A673 (cell line): Measurements from ENCODE around the gene RSPH9. TPM values are rescaled to one million over a fixed set of nuclear protein-coding genes. Genes with fewer than 3 reads are reported as not detected.

Source experiments
- BruUV-seq: library from RNA; stranded (reverse); fragments of 400-500 nt; replicated peaks from 2 replicates; lab custom pipeline; 2021; lab: Mats Ljungman, UMichigan
- CTCF ChIA-PET: fragments of 300-600 bp; sonication (Branson Sonifier 250); formaldehyde crosslinking; loops from one replicate; lab custom pipeline; 2022; ENCODE audit warnings: antibody characterized with exemption; lab: Charles Lee
- POLR2A ChIA-PET: fragments of 300-600 bp; sonication (Branson Sonifier 250); formaldehyde crosslinking; loops from one replicate; lab custom pipeline; 2022; ENCODE audit warnings: antibody characterized with exemption; ENCODE audit not compliant: low non-redundant PET; lab: Charles Lee
- DNase-seq: peaks from one replicate; pipeline ENCODE4 v3.0.0-alpha.2; 2015; ENCODE audit warnings: low spot score
- H3K27ac ChIP-seq: fragments of 200-600 bp; sonication (generic); 2 replicates; pipeline ENCODE4 v1.5.1; 2016; ENCODE audit warnings: mixed run types, low read depth, mild to moderate bottlenecking, mixed read lengths, antibody characterized with exemption, low read length; ENCODE audit not compliant: poor library complexity, severe bottlenecking
- H3K27me3 ChIP-seq: fragments of 200-600 bp; sonication (generic); replicated peaks from 2 replicates; pipeline ENCODE4 v1.6.1; 2017; ENCODE audit warnings: mixed run types, low read depth, mild to moderate bottlenecking, mixed read lengths, antibody characterized with exemption, low read length; ENCODE audit not compliant: insufficient read depth, poor library complexity
- H3K36me3 ChIP-seq: fragments of 200-600 bp; sonication (generic); 2 replicates; pipeline ENCODE4 v1.6.1; 2016; ENCODE audit warnings: mixed run types, mild to moderate bottlenecking, mixed read lengths, antibody characterized with exemption, low read length; ENCODE audit not compliant: insufficient read depth, poor library complexity, severe bottlenecking
- H3K4me1 ChIP-seq: fragments of 200-600 bp; sonication (generic); 2 replicates; pipeline ENCODE4 v1.6.1; 2017; ENCODE audit warnings: mixed run types, mild to moderate bottlenecking, mixed read lengths, antibody characterized with exemption, low read length; ENCODE audit not compliant: insufficient read depth, poor library complexity, severe bottlenecking
- H3K4me3 ChIP-seq: fragments of 200-600 bp; sonication (generic); 2 replicates; pipeline ENCODE4 v1.5.1; 2016; ENCODE audit warnings: low read depth, mixed run types, mild to moderate bottlenecking, mixed read lengths, low read length; ENCODE audit not compliant: poor library complexity, severe bottlenecking
- H3K9me3 ChIP-seq: fragments of 200-600 bp; sonication (generic); 2 replicates; pipeline ENCODE4 v1.6.1; 2016; ENCODE audit warnings: mixed run types, low read depth, mild to moderate bottlenecking, mixed read lengths, antibody characterized with exemption, low read length; ENCODE audit not compliant: poor library complexity, severe bottlenecking
- EZH2 ChIP-seq: fragments of 200-600 bp; sonication (generic); IDR thresholded peaks from 2 replicates; pipeline ENCODE4 v1.6.1; 2017; ENCODE audit warnings: borderline replicate concordance, low read depth, mild to moderate bottlenecking, mixed read lengths, antibody characterized with exemption, low read length; ENCODE audit not compliant: poor library complexity, severe bottlenecking
- intact Hi-C: fragments of 100-400 bp; cut with micrococcal nuclease; formaldehyde crosslinking; loops from one replicate; pipeline ENCODE4 v1.10.0; 2022; ENCODE audit not compliant: unreplicated experiment
- total RNA-seq: library from RNA; stranded (reverse); gene quantifications from 2 replicates; pipeline ENCODE4 v1.2.3, GENCODE V29; 2021
- TF ChIP-seq, protein P1 (sequence below): fragments of 300-800, 200-600 bp; sonication (generic); conservative IDR thresholded peaks from 2 replicates; pipeline ENCODE4 v1.5.1; 2017; ENCODE audit warnings: low read depth, mild to moderate bottlenecking, antibody characterized with exemption, low read length, moderate library complexity, mixed read lengths

Gene RSPH9
- total RNA-seq, 1 experiment from 2014 or later, result 0.11 TPM

DNA sequence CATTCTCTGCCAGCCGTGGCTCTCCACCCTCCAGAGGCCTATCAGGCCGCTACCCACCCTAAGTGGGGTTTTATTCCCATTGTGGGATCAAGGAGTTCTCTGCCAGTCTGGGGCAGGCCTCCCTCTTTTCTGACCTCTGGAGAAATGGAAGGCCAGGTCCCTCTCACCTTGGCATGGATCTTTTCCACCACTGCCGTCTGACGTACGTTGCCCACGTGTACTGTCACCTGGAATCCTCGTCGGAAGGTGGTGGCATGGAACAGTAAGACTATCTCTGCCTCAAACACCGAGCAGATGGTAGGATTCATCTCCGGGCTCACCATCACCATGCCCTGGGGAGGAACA lies 23.0 kb upstream of the RSPH9 start:
- no TSS peak for BruUV-seq
- no peaks in the 10 kb centered on the region for H3K9me3 ChIP-seq
- H3K36me3 ChIP-seq, result peaks cover 68% of the 10 kb centered on the region
- POLR2A ChIA-PET, result no interaction called here
- no peak overlapping the region for H3K27ac ChIP-seq
- CTCF ChIA-PET, result no interaction called here
- DNase-seq, result no peak
- no peaks in the 10 kb centered on the region for H3K27me3 ChIP-seq
- TF ChIP-seq EZH2, result no peak
- TF ChIP-seq, protein P1, sequence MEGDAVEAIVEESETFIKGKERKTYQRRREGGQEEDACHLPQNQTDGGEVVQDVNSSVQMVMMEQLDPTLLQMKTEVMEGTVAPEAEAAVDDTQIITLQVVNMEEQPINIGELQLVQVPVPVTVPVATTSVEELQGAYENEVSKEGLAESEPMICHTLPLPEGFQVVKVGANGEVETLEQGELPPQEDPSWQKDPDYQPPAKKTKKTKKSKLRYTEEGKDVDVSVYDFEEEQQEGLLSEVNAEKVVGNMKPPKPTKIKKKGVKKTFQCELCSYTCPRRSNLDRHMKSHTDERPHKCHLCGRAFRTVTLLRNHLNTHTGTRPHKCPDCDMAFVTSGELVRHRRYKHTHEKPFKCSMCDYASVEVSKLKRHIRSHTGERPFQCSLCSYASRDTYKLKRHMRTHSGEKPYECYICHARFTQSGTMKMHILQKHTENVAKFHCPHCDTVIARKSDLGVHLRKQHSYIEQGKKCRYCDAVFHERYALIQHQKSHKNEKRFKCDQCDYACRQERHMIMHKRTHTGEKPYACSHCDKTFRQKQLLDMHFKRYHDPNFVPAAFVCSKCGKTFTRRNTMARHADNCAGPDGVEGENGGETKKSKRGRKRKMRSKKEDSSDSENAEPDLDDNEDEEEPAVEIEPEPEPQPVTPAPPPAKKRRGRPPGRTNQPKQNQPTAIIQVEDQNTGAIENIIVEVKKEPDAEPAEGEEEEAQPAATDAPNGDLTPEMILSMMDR, result no peak
- no peaks in the 10 kb centered on the region for H3K4me1 ChIP-seq
- intact Hi-C loops, result no loop called here
- no peak overlapping the region for H3K4me3 ChIP-seq

DNA sequence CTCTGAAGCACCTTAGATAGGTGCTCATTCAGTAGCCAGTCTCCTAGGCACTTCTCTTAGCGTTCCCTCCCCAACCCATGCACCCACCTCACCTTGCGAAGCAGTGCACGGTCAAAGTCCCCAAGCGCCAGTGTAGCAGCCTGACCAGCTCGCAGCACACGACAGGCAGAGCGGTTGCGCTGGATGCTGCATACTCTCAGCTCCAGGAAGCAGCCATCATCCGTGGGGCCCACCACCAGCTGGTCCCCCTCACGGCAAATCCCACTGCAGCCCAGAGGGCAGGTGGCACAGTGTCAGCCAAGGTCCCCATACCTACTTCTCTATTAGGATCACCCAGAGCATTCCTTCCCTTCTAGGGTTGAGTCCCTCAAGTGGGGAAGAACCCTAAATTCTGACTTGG lies 22.3 kb upstream of the RSPH9 start:
- no peak for TF ChIP-seq EZH2
- TF ChIP-seq, protein P1, result no peak
- Histone ChIP-seq H3K27me3 (no peaks in the 10 kb centered on the region), H3K4me1 (peaks cover 5% of the 10 kb centered on the region), H3K9me3 (no peaks in the 10 kb centered on the region), H3K4me3 (no peak overlapping the region), H3K36me3 (peaks cover 68% of the 10 kb centered on the region), H3K27ac (no peak overlapping the region)
- BruUV-seq, result no TSS peak
- no peak for DNase-seq
- ChIA-PET POLR2A (no interaction called here), CTCF (no interaction called here)
- intact Hi-C loops, result no loop called here

DNA sequence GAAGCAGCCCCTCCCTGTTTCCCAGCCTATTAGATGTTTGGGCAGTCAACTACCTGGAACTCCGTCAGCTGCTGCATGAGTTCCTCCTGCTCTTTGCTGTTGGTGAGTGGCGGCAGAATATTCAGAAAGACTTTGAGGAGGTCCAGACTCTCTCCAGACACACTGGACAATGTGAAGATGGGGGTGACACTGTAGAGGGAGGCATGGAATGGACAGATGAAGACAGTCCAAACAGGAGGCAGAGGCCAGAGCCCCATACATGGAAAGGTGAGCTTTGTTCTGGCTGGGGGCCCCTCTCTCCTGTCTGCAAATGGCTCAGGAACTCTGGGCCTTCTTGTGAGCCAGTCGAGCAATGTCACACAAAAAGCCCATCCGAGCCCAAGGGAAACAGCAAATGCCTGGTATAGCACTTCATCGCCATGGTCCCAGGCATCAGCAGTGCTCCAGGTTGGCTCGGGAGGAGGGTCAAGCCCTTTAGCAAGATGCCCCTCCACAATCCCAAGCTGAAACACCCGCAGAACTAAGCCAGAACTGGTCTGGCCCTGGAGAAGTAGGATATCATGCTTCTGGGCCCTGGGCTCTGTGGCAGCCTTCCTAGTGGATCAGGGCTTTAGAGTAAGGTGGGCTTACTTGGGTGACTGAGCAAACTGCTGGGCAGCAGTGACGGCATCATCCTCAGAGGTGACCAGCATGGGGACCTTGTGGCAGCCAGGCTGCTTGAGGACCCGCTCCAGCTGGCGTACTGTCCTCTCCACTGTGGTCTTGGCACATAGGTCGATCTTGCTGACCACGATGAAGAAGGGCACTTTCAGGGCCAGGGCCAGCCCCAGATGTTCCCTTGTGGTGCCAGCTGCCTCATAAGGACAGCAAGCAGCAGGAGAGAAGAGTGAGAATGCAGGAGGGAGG lies 20.7 kb upstream of the RSPH9 start:
- TF ChIP-seq, protein P1, result no peak
- TF ChIP-seq EZH2, result no peak
- intact Hi-C loops, result no loop called here

More for the DNA sequence above, 20.7 kb upstream of the RSPH9 start:
- DNase-seq, result no peak
- peaks cover 66% of the 10 kb centered on the region for H3K36me3 ChIP-seq
- POLR2A ChIA-PET, result interaction anchor here (0.7 kb wide), 1 partner anchor 368 kb away, joined by 3 read pairs; no protein-coding TSS in a partner anchor
- BruUV-seq, result no TSS peak
- no peak overlapping the region for H3K27ac ChIP-seq
- H3K27me3 ChIP-seq, result no peaks in the 10 kb centered on the region
- CTCF ChIA-PET, result no interaction called here
- H3K9me3 ChIP-seq, result no peaks in the 10 kb centered on the region
- H3K4me1 ChIP-seq, result peaks cover 8% of the 10 kb centered on the region
- no peak overlapping the region for H3K4me3 ChIP-seq
